VCaP (cell line): ENCODE data around the gene GHRL.

ENCODE experiments used
- H3K27ac ChIP-seq: fragments of 450-650 bp; 2 replicates; pipeline ENCODE4 v1.5.1; 2017
- CTCF ChIP-seq: fragments of 450-650 bp; conservative IDR thresholded peaks from 2 replicates; pipeline ENCODE4 v1.5.1; 2017; ENCODE audit warnings: mild to moderate bottlenecking, moderate library complexity

Gene GHRL

DNA sequence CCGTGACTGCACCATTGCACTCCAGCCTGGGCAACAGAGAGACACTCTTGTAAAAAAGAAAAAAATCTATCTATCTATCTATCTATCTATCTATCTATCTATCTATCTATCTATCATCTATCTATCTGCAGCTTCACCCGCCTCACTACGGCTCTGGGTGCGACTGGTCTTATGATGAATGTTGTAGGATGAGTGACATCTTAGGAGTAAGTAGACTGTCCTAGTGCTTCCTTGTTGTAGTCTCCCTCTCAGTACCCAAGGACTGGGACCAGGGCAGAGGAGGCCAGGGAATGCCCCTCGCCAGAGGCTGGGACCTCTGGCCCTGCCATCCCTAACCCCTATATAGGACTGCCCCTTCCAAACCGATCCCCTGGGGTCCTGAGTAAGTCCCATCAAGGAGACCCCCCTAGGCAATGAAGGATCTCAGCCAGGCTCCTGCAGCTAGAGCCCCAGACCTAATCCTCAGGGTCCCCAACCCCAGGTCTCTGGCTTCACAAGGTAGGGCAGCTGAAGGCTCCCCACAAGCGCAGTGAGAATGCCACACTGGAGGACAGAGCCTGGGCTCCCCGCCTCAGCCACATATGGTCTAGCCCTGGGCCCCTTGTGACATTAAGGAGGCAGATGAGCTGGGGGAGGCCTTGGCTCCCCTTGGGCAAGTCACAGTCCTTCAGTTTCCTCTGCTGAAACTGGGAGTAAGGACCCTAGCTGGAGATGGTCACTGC is 29.0 kb upstream of the GHRL start:
- TF ChIP-seq CTCF, result no peak
- peak overlapping the region; percentile 90 for H3K27ac ChIP-seq

DNA sequence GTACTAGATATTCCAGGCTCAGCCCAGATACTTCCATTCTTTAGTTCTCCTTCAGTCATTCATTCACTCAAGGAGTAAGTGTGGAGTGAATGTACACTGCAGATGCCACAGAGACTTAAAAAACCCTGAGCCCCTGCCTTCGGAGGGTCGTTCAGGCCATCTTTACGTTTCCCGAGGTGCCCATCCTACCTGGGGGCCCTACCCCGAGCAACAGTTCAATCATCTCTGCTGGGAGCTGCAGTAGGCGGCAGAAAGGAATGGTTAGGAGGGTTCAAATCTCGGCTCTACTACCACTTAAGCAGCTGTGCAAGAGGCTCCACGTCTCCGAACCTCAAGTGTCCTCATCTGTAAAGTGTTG is 27.6 kb upstream of the GHRL start:
- no peak for TF ChIP-seq CTCF
- peak overlapping the region; percentile 90 for H3K27ac ChIP-seq

- peak overlapping the region; percentile 90; the same call in 1 of the 2 replicates for H3K27ac ChIP-seq
- TF ChIP-seq CTCF, result no peak
These were observed 27.1 kb upstream of the GHRL start for GRCh38 chr3:10319804-10320203.

DNA sequence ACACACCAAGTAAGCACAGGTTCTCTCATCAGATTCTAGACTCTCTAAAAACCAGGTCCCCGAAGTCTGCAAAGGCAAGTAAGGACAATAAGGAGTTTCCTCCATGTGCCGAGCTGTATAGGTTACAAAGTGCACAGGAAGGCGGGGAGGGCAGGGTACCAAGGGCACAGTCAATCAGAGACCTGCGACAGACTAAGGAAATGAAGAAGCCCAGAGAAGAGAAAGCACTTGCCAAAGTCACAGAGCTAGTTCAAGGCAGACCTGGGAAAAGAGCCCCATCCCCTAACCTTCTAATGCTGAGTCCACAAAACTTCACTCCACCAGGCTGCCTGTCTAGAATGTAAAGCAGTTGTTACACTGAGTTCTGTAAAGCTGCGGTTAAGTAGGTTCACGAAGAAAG is 26.5 kb upstream of the GHRL start:
- no peak for TF ChIP-seq CTCF
- no peak overlapping the region for H3K27ac ChIP-seq

GRCh38 chr3:10317961-10318350 is 25.2 kb upstream of the GHRL start:
- H3K27ac ChIP-seq, result no peak overlapping the region
- no peak for TF ChIP-seq CTCF

DNA sequence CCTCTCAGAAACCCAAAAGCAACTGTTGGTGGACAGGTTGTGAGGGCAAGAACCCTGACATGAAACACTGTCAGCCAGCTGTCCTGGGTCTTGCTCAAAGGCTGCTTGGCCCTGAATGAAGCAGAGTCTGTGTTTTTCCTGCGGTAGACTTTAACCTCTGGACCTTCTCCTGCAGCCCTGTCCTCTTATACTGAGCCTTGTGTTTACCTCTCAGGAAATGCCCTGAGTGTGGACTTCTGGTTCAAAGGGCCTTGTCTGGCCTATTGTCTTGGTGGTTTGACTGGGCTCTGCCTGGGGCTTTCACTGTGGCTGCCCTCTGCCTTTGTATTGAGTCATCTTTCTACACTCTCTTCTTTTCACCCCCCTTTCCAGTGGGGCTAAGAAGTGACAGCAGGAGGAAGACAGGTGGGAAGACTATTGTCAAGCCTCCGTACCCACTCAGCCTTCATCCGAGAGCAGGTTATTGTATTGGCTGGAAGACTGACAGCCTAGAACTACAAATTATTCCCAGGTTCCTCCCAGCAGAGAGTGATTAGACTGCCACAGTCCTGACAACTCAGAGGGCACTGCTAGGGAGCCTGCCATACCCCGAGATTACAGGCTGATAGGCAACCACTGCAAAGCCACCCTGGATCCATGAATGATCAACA is 24.7 kb upstream of the GHRL start:
- no peak overlapping the region for H3K27ac ChIP-seq
- no peak for TF ChIP-seq CTCF

- TF ChIP-seq CTCF, result no peak
- no peak overlapping the region for H3K27ac ChIP-seq
These were observed 23.1 kb upstream of the GHRL start for GRCh38 chr3:10315771-10316344.
